ENCODE measurements around the gene DUSP8. TPM values are rescaled to one million over a fixed set of nuclear protein-coding genes. Genes with fewer than 3 reads are reported as not detected.

The DUSP8 gene
- polyA plus RNA-seq, 2 of the 4 experiments (the other 2 are of a cell fraction) = 0.72 to 2.6 TPM

DNA sequence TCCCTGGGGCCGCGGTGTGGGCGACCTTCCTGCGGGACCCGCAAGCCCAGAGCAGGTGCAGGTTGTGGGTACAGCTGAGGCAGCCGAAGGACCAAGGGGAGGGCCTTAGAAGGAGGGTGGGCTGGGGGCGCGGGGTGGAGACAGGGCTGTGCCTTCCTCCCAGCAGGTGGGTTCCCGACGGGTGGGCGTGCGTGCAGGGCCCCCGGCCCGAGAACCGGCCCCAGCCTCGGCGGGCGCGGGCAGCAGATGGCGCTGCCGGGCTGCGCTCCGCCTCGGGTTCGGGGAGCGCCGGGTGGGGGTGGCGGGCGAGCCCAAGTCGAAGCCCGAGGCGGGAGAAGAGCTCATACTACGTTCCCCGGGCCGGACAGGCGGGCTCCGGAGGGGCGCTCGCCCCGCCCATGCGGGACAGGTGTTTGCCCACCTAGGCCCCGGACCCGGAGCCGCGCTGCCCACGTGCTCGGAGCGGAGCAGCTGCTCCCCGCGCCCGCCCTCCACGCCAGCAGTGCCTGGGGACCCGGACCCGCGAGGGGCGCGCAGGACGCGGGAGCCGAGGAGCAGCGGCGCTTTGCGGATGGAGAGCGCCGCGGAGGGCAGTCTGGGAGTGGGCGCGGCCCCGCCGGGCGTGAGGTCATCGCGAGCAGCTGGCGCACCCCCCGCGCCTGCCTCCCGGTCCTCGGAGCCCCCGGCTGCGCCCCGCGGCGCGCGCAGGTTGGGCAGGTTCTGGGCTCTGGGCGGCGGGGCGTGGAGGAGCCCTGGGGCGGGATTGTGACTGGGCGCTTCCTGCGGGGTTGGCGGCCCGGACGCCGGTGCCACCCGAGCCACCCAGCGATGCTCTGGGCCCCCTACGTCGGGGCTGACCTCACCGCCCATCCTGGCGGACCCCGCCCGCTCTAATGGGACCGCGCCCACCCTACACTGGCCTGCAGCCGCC is 25.3 kb downstream of the DUSP8 start:
- peak overlapping the region; percentile 74 to 86 for H3K27ac ChIP-seq
- ATAC-seq = peak; percentile 60 to 83
- POLR2A ChIA-PET = interaction anchor here (0.6 to 1.3 kb wide), 2 partner anchors 12 to 28 kb away, joined by 3 to 5 read pairs; no protein-coding TSS in a partner anchor
- TF ChIP-seq, protein P1, sequence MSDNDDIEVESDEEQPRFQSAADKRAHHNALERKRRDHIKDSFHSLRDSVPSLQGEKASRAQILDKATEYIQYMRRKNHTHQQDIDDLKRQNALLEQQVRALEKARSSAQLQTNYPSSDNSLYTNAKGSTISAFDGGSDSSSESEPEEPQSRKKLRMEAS (IDR thresholded peaks at IDR 0.05) = 0 out of 2 replicates have a peak, but pooled peaks have one; percentile 46
- TF ChIP-seq, protein P2, sequence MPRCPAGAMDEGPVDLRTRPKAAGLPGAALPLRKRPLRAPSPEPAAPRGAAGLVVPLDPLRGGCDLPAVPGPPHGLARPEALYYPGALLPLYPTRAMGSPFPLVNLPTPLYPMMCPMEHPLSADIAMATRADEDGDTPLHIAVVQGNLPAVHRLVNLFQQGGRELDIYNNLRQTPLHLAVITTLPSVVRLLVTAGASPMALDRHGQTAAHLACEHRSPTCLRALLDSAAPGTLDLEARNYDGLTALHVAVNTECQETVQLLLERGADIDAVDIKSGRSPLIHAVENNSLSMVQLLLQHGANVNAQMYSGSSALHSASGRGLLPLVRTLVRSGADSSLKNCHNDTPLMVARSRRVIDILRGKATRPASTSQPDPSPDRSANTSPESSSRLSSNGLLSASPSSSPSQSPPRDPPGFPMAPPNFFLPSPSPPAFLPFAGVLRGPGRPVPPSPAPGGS (IDR thresholded peaks at IDR 0.05) = no peak
- TF ChIP-seq KDM5A (IDR thresholded peaks at IDR 0.05) (peak; percentile 29; the same call in 1 of the 2 replicates), NR3C1 (IDR thresholded peaks at IDR 0.05) (no peak), PHF8 (IDR thresholded peaks at IDR 0.05; ENCODE audit: borderline replicate concordance, low read depth) (no peak), SMC3 (IDR thresholded peaks at IDR 0.05) (peak; percentile 99), SREBF2 (IDR thresholded peaks at IDR 0.05) (no peak), CBX8 (IDR thresholded peaks at IDR 0.05) (no peak), JUN (IDR thresholded peaks at IDR 0.05) (no peak; a peak in 1 of 5 replicates), ESRRA (IDR thresholded peaks at IDR 0.05; ENCODE audit: borderline replicate concordance, low read length) (no peak), KDM1A (IDR thresholded peaks at IDR 0.05; ENCODE audit: low read depth) (no peak), POLR2A (IDR thresholded peaks at IDR 0.05; ENCODE audit: low read length) (no peak), ZNF302 (CRISPR knock-in tag; IDR thresholded peaks at IDR 0.05) (no peak), HDAC2 (IDR thresholded peaks at IDR 0.05) (no peak), HEYL (CRISPR knock-in tag; IDR thresholded peaks at IDR 0.05) (no peak), TFCP2L1 (CRISPR knock-in tag; IDR thresholded peaks at IDR 0.05) (no peak), RAD21 (conservative IDR thresholded peaks at IDR 0.05 in 1 of 2, IDR thresholded peaks at IDR 0.05 in 1 of 2) (peak; percentile 77 to 98), TP53 (CRISPR knock-in tag; IDR thresholded peaks at IDR 0.05) (no peak), NPAS2 (CRISPR knock-in tag; IDR thresholded peaks at IDR 0.05; ENCODE audit: borderline replicate concordance) (no peak), CBX2 (IDR thresholded peaks at IDR 0.05; ENCODE audit: borderline replicate concordance, low read depth) (no peak), CHD4 (IDR thresholded peaks at IDR 0.05; ENCODE audit: borderline replicate concordance) (no peak), FOSB (CRISPR knock-in tag; IDR thresholded peaks at IDR 0.05) (no peak), MAFK (IDR thresholded peaks at IDR 0.05; ENCODE audit: partially characterized antibody) (no peak), GATA3 (IDR thresholded peaks at IDR 0.05; ENCODE audit: borderline replicate concordance) (no peak), CEBPB (IDR thresholded peaks at IDR 0.05) (no peak), EP300 (IDR thresholded peaks at IDR 0.05) (no peak), CHD2 (IDR thresholded peaks at IDR 0.05; ENCODE audit: low read length, partially characterized antibody) (no peak), MAZ (IDR thresholded peaks at IDR 0.05; ENCODE audit: borderline replicate concordance, low read depth, low read length) (no peak), FOSL2 (IDR thresholded peaks at IDR 0.05) (no peak), FOSL2 (CRISPR knock-in tag; IDR thresholded peaks at IDR 0.05) (no peak), HOXB5 (CRISPR knock-in tag; IDR thresholded peaks at IDR 0.05) (no peak), FOXS1 (CRISPR knock-in tag; IDR thresholded peaks at IDR 0.05) (no peak)
- TF ChIP-seq, protein P3, sequence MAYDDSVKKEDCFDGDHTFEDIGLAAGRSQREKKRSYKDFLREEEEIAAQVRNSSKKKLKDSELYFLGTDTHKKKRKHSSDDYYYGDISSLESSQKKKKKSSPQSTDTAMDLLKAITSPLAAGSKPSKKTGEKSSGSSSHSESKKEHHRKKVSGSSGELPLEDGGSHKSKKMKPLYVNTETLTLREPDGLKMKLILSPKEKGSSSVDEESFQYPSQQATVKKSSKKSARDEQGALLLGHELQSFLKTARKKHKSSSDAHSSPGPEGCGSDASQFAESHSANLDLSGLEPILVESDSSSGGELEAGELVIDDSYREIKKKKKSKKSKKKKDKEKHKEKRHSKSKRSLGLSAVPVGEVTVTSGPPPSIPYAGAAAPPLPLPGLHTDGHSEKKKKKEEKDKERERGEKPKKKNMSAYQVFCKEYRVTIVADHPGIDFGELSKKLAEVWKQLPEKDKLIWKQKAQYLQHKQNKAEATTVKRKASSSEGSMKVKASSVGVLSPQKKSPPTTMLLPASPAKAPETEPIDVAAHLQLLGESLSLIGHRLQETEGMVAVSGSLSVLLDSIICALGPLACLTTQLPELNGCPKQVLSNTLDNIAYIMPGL (CRISPR knock-in tag; IDR thresholded peaks at IDR 0.05; ENCODE audit: borderline replicate concordance) = no peak
- TF ChIP-seq, protein P4, sequence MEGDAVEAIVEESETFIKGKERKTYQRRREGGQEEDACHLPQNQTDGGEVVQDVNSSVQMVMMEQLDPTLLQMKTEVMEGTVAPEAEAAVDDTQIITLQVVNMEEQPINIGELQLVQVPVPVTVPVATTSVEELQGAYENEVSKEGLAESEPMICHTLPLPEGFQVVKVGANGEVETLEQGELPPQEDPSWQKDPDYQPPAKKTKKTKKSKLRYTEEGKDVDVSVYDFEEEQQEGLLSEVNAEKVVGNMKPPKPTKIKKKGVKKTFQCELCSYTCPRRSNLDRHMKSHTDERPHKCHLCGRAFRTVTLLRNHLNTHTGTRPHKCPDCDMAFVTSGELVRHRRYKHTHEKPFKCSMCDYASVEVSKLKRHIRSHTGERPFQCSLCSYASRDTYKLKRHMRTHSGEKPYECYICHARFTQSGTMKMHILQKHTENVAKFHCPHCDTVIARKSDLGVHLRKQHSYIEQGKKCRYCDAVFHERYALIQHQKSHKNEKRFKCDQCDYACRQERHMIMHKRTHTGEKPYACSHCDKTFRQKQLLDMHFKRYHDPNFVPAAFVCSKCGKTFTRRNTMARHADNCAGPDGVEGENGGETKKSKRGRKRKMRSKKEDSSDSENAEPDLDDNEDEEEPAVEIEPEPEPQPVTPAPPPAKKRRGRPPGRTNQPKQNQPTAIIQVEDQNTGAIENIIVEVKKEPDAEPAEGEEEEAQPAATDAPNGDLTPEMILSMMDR (IDR thresholded peaks at IDR 0.05) = peak; percentile 93
- TF ChIP-seq, protein P5, sequence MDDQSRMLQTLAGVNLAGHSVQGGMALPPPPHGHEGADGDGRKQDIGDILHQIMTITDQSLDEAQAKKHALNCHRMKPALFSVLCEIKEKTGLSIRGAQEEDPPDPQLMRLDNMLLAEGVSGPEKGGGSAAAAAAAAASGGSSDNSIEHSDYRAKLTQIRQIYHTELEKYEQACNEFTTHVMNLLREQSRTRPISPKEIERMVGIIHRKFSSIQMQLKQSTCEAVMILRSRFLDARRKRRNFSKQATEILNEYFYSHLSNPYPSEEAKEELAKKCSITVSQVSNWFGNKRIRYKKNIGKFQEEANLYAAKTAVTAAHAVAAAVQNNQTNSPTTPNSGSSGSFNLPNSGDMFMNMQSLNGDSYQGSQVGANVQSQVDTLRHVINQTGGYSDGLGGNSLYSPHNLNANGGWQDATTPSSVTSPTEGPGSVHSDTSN (IDR thresholded peaks at IDR 0.05) = no peak
- TF ChIP-seq, protein P6, sequence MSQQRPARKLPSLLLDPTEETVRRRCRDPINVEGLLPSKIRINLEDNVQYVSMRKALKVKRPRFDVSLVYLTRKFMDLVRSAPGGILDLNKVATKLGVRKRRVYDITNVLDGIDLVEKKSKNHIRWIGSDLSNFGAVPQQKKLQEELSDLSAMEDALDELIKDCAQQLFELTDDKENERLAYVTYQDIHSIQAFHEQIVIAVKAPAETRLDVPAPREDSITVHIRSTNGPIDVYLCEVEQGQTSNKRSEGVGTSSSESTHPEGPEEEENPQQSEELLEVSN (IDR thresholded peaks at IDR 0.05; ENCODE audit: borderline replicate concordance, low read depth) = peak; percentile 58

More for the DNA sequence above, 25.3 kb downstream of the DUSP8 start:
- peak overlapping the region; percentile 100 for H3K4me2 ChIP-seq
- no peaks in the 10 kb centered on the region for H3K9me3 ChIP-seq
- 6% methylated on average over 22 of the region's 106 CpGs for whole genome bisulfite sequencing (ENCODE audit: missing lambda C conversion rate)
- H3K4me3 ChIP-seq = peak overlapping the region; percentile 63
- peak; percentile 58 to 84 for DNase-seq (ENCODE audit: low read depth in 1 of 2, low spot score in 1 of 2)
- FAIRE-seq = no peak
- CTCF ChIA-PET = interaction anchor here (0.6 to 15.0 kb wide), 52 partner anchors 10 to 610 kb away, joined by 3 to 719 read pairs (median 4); partner anchors contain the start of genes DUSP8, KRTAP5-2, KRTAP5-3 and KRTAP5-5
- H3K4me1 ChIP-seq = peaks cover 21% of the 10 kb centered on the region

All from A549 (cell line).